Bronchial epithelial cell (primary cell): Measurements from ENCODE around the gene SAYSD1. TPM values are rescaled to one million over a fixed set of nuclear protein-coding genes. Genes with fewer than 3 reads are reported as not detected.

Experiments used
- DNase-seq: peaks from one replicate; pipeline ENCODE4 v3.0.0-alpha.2; 2010; ENCODE audit warnings: low read depth
- FAIRE-seq: peaks from 2 replicates; lab custom pipeline; 2011; peaks lifted over from hg19 to GRCh38; lab: Jason Lieb, UNC
- H3K27me3 ChIP-seq: 2 replicates; pipeline ENCODE4 v1.5.1; 2011; ENCODE audit warnings: low read length; ENCODE audit not compliant: control insufficient read depth, insufficient read depth
- H3K36me3 ChIP-seq: 2 replicates; pipeline ENCODE4 v1.5.1; 2011; ENCODE audit warnings: low read length; ENCODE audit not compliant: control insufficient read depth, insufficient read depth
- H3K4me3 ChIP-seq: 2 replicates; pipeline ENCODE4 v1.5.1; 2011; ENCODE audit warnings: mild to moderate bottlenecking, low read depth, low read length, control low read depth
- CTCF ChIP-seq: IDR thresholded peaks from 2 replicates; pipeline ENCODE4 v1.5.1; 2011; ENCODE audit warnings: mild to moderate bottlenecking, moderate library complexity, low read length, control low read depth, inconsistent platforms; ENCODE audit not compliant: insufficient read depth, severe bottlenecking
- total RNA-seq: library from RNA; depleted of rRNA; stranded (reverse); fragments of >200 nt; gene quantifications from 2 replicates; pipeline ENCODE4 v1.2.1, GENCODE V29; 2014

SAYSD1 gene
- total RNA-seq, 1 donor from 2014 or later, result 9.0 TPM

- H3K4me3 ChIP-seq, result no peak overlapping the region
- no peaks in the 10 kb centered on the region for H3K36me3 ChIP-seq
- no peak for DNase-seq
- no peak for TF ChIP-seq CTCF
- no peaks in the 10 kb centered on the region for H3K27me3 ChIP-seq
- FAIRE-seq, result no peak
Observed at GRCh38 chr6:39076623-39077535, 38.1 kb downstream of the SAYSD1 start.

- H3K4me3 ChIP-seq, result no peak overlapping the region
- FAIRE-seq, result peak; percentile 52
- H3K27me3 ChIP-seq, result no peaks in the 10 kb centered on the region
- H3K36me3 ChIP-seq, result no peaks in the 10 kb centered on the region
- TF ChIP-seq CTCF, result no peak
- DNase-seq, result no peak
Observed at GRCh38 chr6:39075807-39076622, 39.0 kb downstream of the SAYSD1 start.

GRCh38 chr6:39075010-39075686 lies 39.8 kb downstream of the SAYSD1 start:
- no peak for DNase-seq
- no peak overlapping the region for H3K4me3 ChIP-seq
- H3K27me3 ChIP-seq, result no peaks in the 10 kb centered on the region
- H3K36me3 ChIP-seq, result no peaks in the 10 kb centered on the region
- FAIRE-seq, result no peak
- no peak for TF ChIP-seq CTCF

- TF ChIP-seq CTCF, result no peak
- FAIRE-seq (no peak), DNase-seq (no peak)
- no peaks in the 10 kb centered on the region for H3K27me3 ChIP-seq
- H3K4me3 ChIP-seq, result no peak overlapping the region
- no peaks in the 10 kb centered on the region for H3K36me3 ChIP-seq
Observed at GRCh38 chr6:39074486-39074885, 40.5 kb downstream of the SAYSD1 start.

GRCh38 chr6:39073471-39074355 lies 41.3 kb downstream of the SAYSD1 start:
- TF ChIP-seq CTCF, result no peak
- H3K4me3 ChIP-seq, result no peak overlapping the region
- FAIRE-seq (peak; percentile 90), DNase-seq (no peak)
- no peaks in the 10 kb centered on the region for H3K27me3 ChIP-seq
- no peaks in the 10 kb centered on the region for H3K36me3 ChIP-seq
